NCI-H1048 (cell line): ENCODE data around the gene AGPAT2.
"Not testable (repeated sequence)": the region's sequence is repeated elsewhere in the genome, so short reads cannot be mapped to it uniquely, and the experiment has no call there.

Experiments used
- DNase-seq: peaks from one replicate; lab custom pipeline; 2025; lab: John Stamatoyannopoulos, UW

Gene AGPAT2

DNA sequence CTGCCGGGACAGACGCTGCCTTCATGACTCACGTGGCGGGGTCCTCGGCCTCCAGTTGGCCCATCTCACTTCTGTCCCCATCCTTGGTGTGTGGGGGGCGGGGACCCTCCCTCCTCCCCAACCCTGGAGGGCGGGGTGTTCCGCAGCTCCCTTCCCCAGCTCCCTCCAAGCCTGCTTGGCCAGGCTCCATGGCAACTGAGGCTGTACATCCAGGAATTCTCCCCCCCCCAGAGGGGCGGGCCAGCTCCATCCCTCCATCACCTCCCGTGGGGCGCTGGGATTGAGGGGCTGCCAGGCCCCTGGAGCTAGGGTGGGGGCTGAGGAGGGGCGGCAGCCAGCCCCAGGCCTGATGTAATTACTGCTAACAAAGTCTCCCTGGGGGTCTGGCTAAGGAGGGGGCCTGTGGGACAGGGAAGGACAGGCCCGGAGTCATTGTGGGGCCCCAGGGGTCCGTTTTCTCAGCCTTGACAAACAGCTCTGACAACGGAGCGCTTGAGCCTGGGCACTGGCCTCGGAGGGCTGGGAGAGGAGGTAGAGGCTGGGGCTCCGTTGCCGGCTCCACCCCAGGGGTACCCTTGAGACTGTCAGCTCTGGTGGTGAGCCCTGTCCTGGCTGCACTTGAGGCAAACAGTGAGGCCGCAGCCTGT, 33.1 kb upstream of the AGPAT2 start:
- no peak for DNase-seq

DNA sequence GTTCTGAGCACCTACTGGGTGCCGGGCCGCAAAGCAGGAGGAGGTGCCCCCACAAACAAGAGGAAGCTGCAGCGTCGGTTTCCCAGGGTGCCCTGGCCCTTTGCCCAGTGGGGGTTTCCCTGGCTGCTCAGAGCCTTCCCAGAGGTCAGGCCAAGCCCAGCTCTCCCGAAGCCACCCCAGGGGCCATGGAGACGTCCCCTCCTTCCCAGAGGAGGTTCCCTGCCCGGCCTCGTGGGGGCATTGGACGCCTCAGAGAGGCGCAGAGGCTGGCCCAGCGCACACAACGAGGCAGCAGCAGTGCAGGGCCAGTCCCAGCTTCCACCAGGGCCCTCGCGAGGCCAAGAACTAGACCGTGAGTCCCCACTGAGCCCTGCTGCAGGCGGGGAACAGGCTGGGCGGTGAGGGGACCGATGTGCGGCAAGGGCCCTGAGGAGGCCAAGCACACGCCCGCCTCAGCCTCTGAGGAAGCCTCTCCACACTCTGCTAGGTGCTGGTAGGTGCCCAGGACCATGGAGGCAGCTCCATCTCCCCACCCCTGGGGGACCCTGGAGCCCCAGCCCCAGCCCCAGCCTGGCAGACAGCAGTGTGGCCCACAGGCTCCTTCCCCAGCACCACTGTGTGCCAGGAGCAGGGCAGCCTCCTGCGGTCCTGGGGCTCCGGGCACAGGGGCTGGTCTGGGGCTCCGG, 32.1 kb upstream of the AGPAT2 start:
- no peak for DNase-seq

DNA sequence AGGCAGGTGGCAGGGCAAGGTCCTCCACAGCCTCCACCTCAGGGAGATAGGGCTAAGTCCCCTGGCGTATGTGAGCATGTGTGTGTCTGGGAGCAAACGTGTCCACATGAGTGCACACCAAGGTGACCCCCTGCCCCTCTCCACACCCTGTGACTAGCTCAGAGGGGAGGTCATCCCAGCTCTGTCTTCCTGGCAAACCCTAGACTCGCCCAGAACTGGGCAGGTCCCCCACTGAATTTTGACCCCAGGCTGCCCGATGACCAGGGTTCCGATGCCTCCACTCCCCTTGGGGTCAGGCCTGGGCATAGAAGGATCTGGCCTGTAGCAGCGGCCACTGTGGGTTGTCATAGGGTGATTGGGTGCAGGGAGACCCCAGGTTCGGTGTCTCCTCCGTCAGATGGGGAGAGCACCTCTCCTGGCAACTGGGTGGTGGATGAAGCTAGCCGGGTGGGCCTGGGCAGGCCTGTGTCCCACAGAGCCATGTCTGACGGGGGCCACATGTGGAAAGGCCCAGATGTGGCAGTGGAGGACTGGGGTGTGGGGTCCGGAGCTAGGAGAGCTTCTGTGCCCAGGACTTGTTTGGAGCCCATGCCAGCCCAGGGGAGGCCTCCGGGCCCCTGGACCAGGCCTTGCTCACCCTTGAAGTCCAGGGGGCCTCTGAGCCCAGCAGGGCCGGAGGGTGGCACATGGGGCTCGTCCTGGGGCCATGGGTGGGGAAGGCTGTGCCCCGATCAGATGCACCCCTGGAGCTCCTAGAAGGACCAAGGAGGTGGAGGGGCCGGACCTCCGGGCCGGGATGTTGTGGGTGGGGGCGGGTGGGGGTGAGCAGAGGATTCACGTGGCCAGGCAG, 31.3 kb upstream of the AGPAT2 start:
- DNase-seq: no peak

GRCh38 chr9:136717399-136717798, 30.1 kb upstream of the AGPAT2 start:
- DNase-seq: no peak

- DNase-seq: no peak
Observed at GRCh38 chr9:136714893-136715274, 27.6 kb upstream of the AGPAT2 start.

GRCh38 chr9:136714096-136714892, 27.0 kb upstream of the AGPAT2 start:
- no peak for DNase-seq

DNA sequence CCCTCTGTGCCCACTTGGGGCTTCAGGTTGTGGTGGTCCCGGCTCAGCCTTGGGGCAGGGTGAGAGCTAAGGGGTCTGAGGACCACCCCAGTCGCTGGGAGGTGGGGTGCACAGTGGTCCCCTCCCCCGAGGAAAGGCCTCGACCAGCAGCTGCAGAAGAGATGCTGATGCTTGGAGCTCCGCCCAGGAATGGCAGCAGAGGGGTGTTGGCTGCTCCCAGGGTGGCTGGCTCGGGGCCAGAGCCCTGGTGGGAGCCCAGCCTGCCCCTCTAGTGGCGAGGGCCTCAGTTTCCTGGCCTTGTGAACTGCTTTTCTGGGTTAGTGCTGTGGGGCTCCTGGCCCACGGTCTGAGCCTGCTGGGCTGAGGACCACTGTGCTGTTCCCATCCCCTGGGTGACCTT, 26.3 kb upstream of the AGPAT2 start:
- DNase-seq: no peak

DNA sequence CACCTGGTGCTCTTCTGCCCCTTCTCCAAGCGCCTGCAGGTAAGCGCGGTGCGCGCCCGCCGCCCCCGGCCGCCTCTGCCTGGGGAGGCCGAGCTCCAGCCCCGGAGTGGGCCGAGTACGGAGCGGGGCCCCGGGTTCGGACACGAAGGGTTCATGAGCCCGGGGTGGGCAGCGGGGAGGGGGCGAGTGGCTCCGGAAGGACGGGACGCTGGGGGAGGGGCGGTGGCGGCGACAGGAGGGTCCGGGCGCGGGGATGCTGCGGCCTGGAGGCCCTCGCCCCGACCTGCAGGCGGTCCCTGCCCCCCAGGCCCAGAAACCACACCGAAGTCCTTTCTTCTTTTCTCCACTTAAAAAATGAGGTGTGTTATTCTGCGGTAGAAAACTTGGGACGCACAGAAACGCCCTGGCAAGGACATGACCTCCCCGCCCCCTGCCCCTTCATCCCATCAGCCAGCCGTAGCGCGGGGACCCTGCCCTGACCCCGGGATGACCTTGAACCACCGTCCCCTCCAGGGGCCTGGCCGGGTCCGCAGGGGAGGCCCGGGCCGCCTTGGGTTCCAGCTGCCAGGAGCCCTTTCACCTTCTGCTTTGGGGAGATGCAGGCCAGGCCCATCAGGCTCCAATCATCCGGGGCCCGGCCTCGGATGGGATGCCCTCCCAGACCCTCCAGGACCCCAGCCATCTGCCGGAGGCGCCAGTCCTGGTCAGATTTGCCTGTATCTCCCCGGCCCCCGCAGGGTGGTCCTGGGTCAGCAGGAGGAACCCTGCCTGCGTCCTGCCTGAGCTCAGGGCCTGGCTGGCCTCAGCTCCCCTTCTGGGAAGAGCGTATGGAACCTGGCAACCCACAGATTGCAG, 25.7 kb upstream of the AGPAT2 start:
- DNase-seq: no peak

- DNase-seq: no peak
Observed at GRCh38 chr9:136711751-136712689, 24.8 kb upstream of the AGPAT2 start, which contains the start of gene DIPK1B. Gene DIPK1B, plus strand, starts transcription at chr9:136712572. Its CDS starts 94 bp downstream, at chr9:136712666.

GRCh38 chr9:136711219-136711648, 24.0 kb upstream of the AGPAT2 start:
- DNase-seq: not testable (repeated sequence)

GRCh38 chr9:136710543-136710942, 23.3 kb upstream of the AGPAT2 start:
- DNase-seq: no peak

DNA sequence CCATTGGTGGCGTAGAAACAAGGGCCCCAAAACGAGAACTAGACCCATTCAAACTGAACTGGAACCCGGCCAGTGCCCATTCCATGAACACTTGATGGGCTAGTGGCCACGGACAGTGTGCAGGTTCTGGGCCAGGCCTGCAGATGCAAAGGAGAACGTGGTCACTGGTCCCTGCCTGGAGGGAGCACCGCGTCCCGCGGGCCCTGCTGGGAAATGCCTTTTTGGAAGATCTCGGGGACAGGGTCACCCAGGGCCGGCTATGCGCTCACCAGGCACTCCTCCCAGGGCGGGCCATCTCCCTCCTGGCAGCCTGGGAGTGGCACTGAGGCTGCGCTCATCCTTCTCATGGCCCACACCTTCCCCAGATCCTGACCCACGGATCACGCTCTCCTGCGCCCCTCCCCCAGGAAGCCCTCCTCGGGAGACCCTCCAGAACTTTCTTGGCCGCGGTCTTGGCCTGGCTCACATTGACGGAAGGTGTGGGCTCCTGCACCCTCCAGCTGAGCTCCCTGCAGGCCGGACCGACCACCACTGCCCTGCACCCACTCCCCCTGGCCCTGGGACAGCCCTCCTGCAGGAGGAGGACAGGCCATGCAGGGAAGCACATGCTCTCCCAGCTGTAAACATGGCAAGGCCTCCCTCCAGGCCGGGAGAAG, 22.3 kb upstream of the AGPAT2 start:
- DNase-seq: no peak

GRCh38 chr9:136707849-136708517, 20.7 kb upstream of the AGPAT2 start:
- DNase-seq: no peak

- no peak for DNase-seq
Observed at GRCh38 chr9:136707011-136707410, 19.8 kb upstream of the AGPAT2 start.

GRCh38 chr9:136705564-136705963, 18.3 kb upstream of the AGPAT2 start:
- DNase-seq: no peak

DNA sequence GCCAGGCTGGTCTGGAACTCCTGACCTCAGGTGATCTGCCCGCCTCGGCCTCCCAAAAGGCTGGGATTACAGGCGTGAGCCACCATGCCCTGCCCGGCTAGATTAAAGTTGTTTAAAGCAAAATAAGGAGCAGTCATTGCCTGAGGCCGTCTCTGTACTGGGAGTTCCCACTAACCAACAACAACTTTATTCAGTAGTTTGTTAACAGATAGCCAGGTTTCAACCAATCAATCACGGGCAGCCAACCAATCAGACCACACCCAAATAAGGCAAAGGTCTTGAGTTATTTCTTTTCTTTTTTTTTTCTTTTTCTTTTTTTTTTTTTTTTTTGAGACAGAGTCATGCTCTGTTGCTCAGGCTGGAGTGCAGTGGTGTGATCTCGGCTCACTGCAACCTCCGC, 17.5 kb upstream of the AGPAT2 start:
- not testable (repeated sequence) for DNase-seq

DNA sequence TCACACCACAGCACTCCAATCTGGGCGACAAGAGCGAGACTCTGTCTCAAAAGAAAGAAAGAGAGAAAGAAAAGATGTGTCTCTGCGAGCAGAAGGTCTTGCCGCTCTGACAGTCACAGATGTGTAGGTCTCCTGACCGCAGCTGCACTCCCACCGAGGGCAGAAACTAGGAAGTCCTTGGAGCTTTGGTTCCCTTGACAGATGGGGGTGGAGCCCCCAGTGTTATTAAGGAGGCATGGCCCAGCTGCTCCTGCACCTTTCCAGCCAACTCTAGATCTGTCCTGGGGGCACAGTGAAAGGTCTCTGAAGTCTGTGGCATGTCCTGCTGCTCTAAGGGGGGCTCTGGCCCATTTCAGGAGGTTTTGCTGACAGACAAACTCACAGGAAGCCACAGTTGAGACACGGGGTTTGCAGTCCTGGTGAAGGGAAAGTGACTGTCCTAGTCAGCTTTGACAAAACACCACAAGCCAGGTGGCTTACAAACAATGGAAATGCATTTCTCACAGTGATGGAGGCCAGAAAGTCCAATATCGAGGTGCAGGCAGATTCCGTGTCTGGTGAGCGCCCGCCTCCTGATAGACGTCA, 16.1 kb upstream of the AGPAT2 start:
- no peak for DNase-seq

- no peak for DNase-seq
Observed at GRCh38 chr9:136701668-136702053, 14.4 kb upstream of the AGPAT2 start.
